ENCODE results near the gene ZNF160.
"Not testable (repeated sequence)": the region's sequence is repeated elsewhere in the genome, so short reads cannot be mapped to it uniquely, and the experiment has no call there.

The ZNF160 gene

DNA sequence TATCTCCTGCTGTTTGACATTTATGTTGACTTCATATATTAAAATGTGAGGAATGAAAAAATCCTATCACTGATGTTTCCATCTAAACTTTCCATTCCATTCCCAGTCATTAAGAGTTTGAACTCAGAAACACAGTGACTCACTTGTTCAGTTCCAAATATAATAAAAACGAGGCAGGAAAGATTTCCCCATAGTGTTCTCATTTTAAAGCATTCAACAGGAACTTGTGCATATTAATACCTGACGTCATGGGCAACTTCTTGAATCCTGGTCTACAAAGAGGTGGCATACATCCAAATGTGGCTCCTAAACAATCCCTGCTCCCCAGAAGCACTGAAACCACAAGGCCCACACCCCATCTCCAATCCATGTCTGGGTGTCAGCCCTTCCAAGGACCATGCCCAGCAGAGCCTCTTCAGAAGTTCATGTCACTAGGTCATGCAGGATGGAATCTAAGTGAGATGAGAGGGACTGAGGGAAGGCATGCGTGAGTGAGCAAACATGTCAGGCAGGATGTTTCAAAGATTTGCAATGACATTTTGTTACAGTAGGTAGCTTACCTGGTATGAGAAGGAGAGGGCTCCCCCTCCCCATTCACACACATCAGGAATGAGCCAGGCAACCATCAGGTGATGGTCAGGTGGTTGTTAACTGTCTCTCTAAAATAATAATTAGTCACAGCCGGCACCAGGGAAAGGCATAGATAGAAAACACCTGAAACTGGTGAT lies 68.1 kb downstream of the ZNF160 start:
- in situ Hi-C loops (cut with HindIII; ENCODE audit: low pct_unique_long_range_greater_than_20kb, low sequenced_read_pairs) = no loop called here
- DNase-seq (ENCODE audit: low read depth in 1 of 2, low spot score in 1 of 2) = no peak
- no peak for TF ChIP-seq JUND (IDR thresholded peaks at IDR 0.05; ENCODE audit: low read depth)

DNA sequence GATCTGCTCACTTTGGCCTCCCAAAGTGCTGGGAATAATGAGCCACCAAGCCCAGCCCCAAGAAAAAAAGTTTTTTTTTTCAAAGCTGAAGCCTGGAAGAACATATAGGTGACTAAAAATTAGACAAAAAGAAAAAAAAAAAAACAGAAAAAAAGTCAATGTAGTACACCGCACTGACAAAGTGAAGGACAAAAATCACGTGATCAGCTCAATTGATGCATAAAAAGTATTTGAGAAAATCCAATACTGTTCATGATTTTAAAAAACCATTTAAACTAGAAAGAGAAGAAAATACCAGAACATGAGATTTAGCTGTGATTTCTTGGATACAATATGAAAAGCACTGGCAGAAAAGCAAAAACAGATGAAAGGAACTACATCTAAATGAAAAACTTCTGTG lies 69.2 kb downstream of the ZNF160 start:
- no peak for DNase-seq (ENCODE audit: low read depth in 1 of 2, low spot score in 1 of 2)
- in situ Hi-C loops (cut with HindIII; ENCODE audit: low pct_unique_long_range_greater_than_20kb, low sequenced_read_pairs) = no loop called here

DNA sequence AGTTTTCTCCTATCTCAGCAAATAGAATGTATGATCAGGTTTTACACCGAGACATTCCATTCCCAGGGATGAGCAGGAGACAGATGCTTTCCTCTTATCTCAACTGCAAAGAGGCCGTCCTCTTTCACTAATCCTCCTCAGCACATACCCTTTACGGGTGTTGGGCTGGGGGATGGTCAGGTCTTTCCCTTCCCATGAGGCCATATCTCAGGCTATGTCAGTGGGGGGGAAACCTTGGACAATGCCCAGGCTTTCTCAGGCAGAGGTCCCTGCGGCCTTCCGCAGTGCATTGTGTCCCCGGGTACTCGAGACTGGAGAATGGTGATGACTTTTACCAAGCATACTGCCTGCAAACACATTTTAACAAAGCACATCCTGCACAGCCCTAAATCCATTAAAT lies 74.9 kb downstream of the ZNF160 start:
- in situ Hi-C loops (cut with HindIII; ENCODE audit: low pct_unique_long_range_greater_than_20kb, low sequenced_read_pairs); DNase-seq (ENCODE audit: low read depth in 1 of 2, low spot score in 1 of 2): not testable (repeated sequence)

More for the DNA sequence above, 69.2 kb downstream of the ZNF160 start:
- TF ChIP-seq JUND (IDR thresholded peaks at IDR 0.05; ENCODE audit: low read depth) = no peak

DNA sequence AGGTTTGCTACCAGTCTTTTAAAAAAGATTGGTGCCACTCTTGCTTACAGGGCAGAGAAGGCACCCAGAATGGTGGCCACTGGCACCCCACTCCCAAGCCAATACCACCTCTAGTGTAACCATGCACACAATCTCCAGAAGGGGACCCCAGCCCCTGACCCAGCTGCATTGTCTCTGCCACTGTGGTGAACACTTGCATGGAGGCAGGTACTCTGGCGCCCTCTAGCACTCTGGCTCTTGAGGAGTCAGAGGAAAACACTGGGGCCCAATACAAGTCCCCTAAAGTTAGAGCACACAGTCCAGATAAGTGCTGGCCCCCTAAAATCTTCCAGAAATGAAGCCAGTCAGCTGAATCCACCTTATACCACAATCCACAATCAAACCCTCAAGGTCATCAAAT lies 83.5 kb downstream of the ZNF160 start:
- in situ Hi-C loops (cut with HindIII; ENCODE audit: low pct_unique_long_range_greater_than_20kb, low sequenced_read_pairs) = no loop called here
- no peak for TF ChIP-seq JUND (IDR thresholded peaks at IDR 0.05; ENCODE audit: low read depth)
- DNase-seq (ENCODE audit: low read depth in 1 of 2, low spot score in 1 of 2) = peak in 1 of 2 experiments; percentile 46

Measured in T47D (cell line).